GM10248 (cell line): ENCODE results near the gene CLDN11.

Experiments used
- CTCF ChIA-PET: fragments of 300-600 bp; sonication (Branson Sonifier 250); formaldehyde crosslinking; extraction: SDS; loops from one replicate; lab custom pipeline; 2021; ENCODE audit warnings: antibody characterized with exemption; lab: Yijun Ruan, JAX
- POLR2A ChIA-PET: fragments of 350-650 bp; sonication (Branson Sonifier 250); formaldehyde crosslinking; extraction: SDS; loops from one replicate; lab custom pipeline; 2020; ENCODE audit warnings: antibody characterized with exemption; lab: Yijun Ruan, JAX
- DNase-seq: peaks from one replicate; pipeline ENCODE4 v3.0.0; 2012; ENCODE audit errors: extremely low spot score
- TF ChIP-seq, protein P1 (sequence below): IDR thresholded peaks from 2 replicates; pipeline ENCODE4 v1.5.1; 2012; ENCODE audit warnings: mild to moderate bottlenecking, low read depth; ENCODE audit errors: extremely low read depth, missing control alignments, control extremely low read depth

The CLDN11 gene

GRCh38 chr3:170470063-170471016, 51.7 kb downstream of the CLDN11 start:
- DNase-seq, result no peak
- ChIA-PET CTCF (no interaction called here), POLR2A (no interaction called here)
- TF ChIP-seq, protein P1, sequence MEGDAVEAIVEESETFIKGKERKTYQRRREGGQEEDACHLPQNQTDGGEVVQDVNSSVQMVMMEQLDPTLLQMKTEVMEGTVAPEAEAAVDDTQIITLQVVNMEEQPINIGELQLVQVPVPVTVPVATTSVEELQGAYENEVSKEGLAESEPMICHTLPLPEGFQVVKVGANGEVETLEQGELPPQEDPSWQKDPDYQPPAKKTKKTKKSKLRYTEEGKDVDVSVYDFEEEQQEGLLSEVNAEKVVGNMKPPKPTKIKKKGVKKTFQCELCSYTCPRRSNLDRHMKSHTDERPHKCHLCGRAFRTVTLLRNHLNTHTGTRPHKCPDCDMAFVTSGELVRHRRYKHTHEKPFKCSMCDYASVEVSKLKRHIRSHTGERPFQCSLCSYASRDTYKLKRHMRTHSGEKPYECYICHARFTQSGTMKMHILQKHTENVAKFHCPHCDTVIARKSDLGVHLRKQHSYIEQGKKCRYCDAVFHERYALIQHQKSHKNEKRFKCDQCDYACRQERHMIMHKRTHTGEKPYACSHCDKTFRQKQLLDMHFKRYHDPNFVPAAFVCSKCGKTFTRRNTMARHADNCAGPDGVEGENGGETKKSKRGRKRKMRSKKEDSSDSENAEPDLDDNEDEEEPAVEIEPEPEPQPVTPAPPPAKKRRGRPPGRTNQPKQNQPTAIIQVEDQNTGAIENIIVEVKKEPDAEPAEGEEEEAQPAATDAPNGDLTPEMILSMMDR, result no peak

DNA sequence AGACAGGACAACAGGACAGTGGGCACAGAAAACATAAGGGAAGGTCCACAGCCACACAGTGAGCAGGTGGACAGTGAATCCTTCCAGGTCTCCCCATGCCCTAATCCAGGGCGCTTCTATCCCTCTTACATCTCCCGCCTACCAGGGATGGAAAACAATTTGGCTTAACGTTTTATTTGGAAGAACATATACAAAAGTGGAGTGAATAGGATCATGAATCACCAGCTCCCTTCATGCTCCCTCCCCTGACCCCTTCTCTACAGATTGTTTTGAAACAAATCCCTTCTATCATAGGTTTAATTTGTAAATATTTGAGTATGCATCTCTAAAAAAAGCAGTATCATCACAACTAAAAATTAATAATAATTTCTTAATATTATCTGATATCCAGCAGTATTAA, 52.5 kb downstream of the CLDN11 start:
- TF ChIP-seq, protein P1, result no peak
- POLR2A ChIA-PET, result no interaction called here
- no peak for DNase-seq
- CTCF ChIA-PET, result no interaction called here

- POLR2A ChIA-PET, result no interaction called here
- DNase-seq, result no peak
- CTCF ChIA-PET, result no interaction called here
- TF ChIP-seq, protein P1, result no peak
Observed at GRCh38 chr3:170473358-170473757, 54.7 kb downstream of the CLDN11 start.

DNA sequence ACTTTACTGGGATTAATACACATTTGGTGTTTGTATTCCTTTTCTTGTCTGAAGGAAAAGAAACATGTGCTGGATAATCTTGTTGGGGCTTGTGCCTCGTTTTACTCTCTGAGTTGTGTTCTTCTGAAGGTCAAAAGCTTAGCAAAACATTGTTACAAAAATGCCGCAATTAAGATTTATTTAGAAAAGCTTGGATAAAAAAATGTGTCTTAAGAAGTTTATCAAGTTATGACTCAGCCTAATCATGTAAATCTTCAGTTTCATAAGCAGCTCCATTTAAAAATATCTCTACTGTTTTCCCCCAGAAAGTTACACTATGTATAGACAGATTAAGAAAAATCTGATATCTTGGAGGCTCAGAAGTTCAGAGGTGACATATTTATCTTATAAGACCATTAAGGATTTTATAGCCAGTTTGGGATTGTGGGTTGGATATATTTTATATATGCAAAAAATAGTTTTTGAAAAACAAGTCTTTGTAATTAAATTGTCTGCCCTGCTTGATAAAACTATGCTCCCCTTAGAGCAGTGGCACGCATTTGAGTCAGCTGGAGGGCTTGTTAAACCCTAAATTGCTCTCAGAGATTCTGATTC, 56.5 kb downstream of the CLDN11 start:
- DNase-seq, result no peak
- CTCF ChIA-PET, result interaction anchor here (0.9 kb wide), 2 partner anchors 16 to 17 kb away, joined by 3 read pairs; no protein-coding TSS in a partner anchor

DNA sequence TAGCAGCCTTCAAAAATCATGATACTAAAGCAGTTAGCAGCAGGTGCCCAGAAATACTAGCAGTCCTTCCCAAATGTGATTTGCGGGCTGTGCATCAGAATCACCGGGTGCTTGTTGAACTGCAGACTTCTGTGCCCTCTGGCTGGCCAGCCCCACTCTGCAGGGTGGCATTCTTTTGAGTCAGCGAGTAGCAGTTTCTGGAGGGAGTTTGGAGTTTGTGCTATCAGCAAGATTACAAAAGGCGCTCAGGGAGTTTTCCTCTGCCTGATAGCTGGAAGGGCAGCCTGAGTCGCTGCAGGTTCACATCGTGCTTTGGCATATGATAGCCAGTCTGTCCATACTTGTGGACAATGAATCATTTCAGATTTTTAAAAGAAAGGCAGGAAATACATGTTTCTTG, 57.6 kb downstream of the CLDN11 start:
- CTCF ChIA-PET, result interaction anchor here (2.6 kb wide), 1 partner anchor 17 kb away, joined by 6 read pairs; no protein-coding TSS in a partner anchor

More for the DNA sequence above, 56.5 kb downstream of the CLDN11 start:
- TF ChIP-seq, protein P1, result no peak
- POLR2A ChIA-PET, result no interaction called here

GRCh38 chr3:170477395-170477794, 58.7 kb downstream of the CLDN11 start:
- no peak for DNase-seq
- CTCF ChIA-PET, result interaction anchor here (1.3 to 2.6 kb wide), 3 partner anchors 18 to 335 kb away, joined by 3 to 6 read pairs (median 4); no protein-coding TSS in a partner anchor
- POLR2A ChIA-PET, result no interaction called here
- TF ChIP-seq, protein P1, result no peak

More for the DNA sequence above, 57.6 kb downstream of the CLDN11 start:
- no peak for DNase-seq
- POLR2A ChIA-PET, result no interaction called here
- TF ChIP-seq, protein P1, result no peak
